Body of pancreas (tissue), 4 donors: ENCODE measurements around the gene DMRTB1. TPM values are rescaled to one million over a fixed set of nuclear protein-coding genes. Genes with fewer than 3 reads are reported as not detected.

Experiments
- ATAC-seq: fragments of 150-250 bp; one replicate; pipeline ENCODE4 v1.9.1; 2016
- DNase-seq, 4 donors: peaks; one replicate each; pipeline ENCODE4 v3.0.0-alpha.2; 2019
- H3K27ac ChIP-seq, 4 donors: fragments of 200-600 bp; sonication (generic); 1 replicate in 3 of 4; 2 replicates in 1 of 4; pipeline versions ENCODE4 v1.5.1 to v1.6.1; 2016 to 2019; ENCODE audit warnings: mild to moderate bottlenecking in 1 of 4, mixed read lengths in 1 of 4, moderate library complexity in 1 of 4
- H3K27me3 ChIP-seq, 2 donors: fragments of 200-600 bp; sonication (generic); one replicate each; pipeline ENCODE4 v1.6.0; 2016; ENCODE audit warnings: mild to moderate bottlenecking in 1 of 2
- H3K36me3 ChIP-seq, 2 donors: fragments of 200-600 bp; sonication (generic); replicated peaks in 1 of 2; 2 replicates each; pipeline ENCODE4 v1.5.1; 2016; ENCODE audit warnings: low read depth in 2 of 2; ENCODE audit not compliant: insufficient read depth in 1 of 2
- H3K4me1 ChIP-seq: fragments of 200-600 bp; sonication (generic); one replicate; pipeline ENCODE4 v1.6.0; 2016
- H3K4me3 ChIP-seq, 2 donors: fragments of 200-600 bp; sonication (generic); 1 replicate in 1 of 2; 2 replicates in 1 of 2; pipeline ENCODE4 v1.5.1; 2016 to 2019
- H3K9me3 ChIP-seq, 3 donors: fragments of 200-600 bp; sonication (generic); 1 replicate in 2 of 3; 2 replicates in 1 of 3; pipeline ENCODE4 v1.5.1; 2016
- CTCF ChIP-seq, 7 experiments: fragments of 450-650 bp in 4 of 7; fragments of 200-600 bp in 3 of 7; sonication (generic) in 3 of 7; IDR thresholded peaks; one replicate each; pipeline ENCODE4 v1.5.1; 2016 to 2019; ENCODE audit warnings: antibody characterized with exemption in 7 of 7
- POLR2A ChIP-seq, 3 donors: fragments of 450-650 bp; IDR thresholded peaks; one replicate each; pipeline ENCODE4 v1.6.1; 2016; ENCODE audit warnings: antibody characterized with exemption in 3 of 3, mild to moderate bottlenecking in 2 of 3
- WGBS, 2 donors: methylation state at CpG; one replicate each; pipeline ENCODE4 v1.1.5; 2017; 5-methylcytosine and 5-hydroxymethylcytosine counted together
- intact Hi-C: fragments of 100-400 bp; cut with DNase I; formaldehyde crosslinking; loops from one replicate; pipeline ENCODE4 v1.15.1; 2023
- total RNA-seq, 2 donors: library from RNA; depleted of rRNA; stranded (reverse); fragments of >200 nt; gene quantifications; one replicate each; pipeline ENCODE4 v1.1.0, GENCODE V29; 2016

The DMRTB1 gene
- total RNA-seq, 2 donors from 2014 or later: not detected

- Histone ChIP-seq H3K9me3 (no peaks in the 10 kb centered on the region), H3K4me1 (peaks cover 13% of the 10 kb centered on the region), H3K4me3 (no peak overlapping the region), H3K27ac (no peak overlapping the region), H3K27me3 (no peaks in the 10 kb centered on the region), H3K36me3 (no peaks in the 10 kb centered on the region)
- ATAC-seq (no peak), DNase-seq (no peak)
- intact Hi-C loops: no loop called here
- 81 to 88% methylated on average over 12 of the region's 12 CpGs for WGBS, 2 donors
- TF ChIP-seq POLR2A (IDR thresholded peaks at IDR 0.05) (no peak), CTCF (IDR thresholded peaks at IDR 0.05) (no peak)
These were observed 43.8 kb upstream of the DMRTB1 start for GRCh38 chr1:53415432-53415831.

- TF ChIP-seq CTCF (IDR thresholded peaks at IDR 0.05) (no peak), POLR2A (IDR thresholded peaks at IDR 0.05) (no peak)
- WGBS, 2 donors: 72 to 80% methylated on average over 4 of the region's 4 CpGs
- DNase-seq (no peak), ATAC-seq (no peak)
- Histone ChIP-seq H3K4me1 (peaks cover 13% of the 10 kb centered on the region), H3K27me3 (no peaks in the 10 kb centered on the region), H3K9me3 (no peaks in the 10 kb centered on the region), H3K4me3 (no peak overlapping the region), H3K27ac (no peak overlapping the region), H3K36me3 (no peaks in the 10 kb centered on the region)
- intact Hi-C loops: no loop called here
These were observed 42.9 kb upstream of the DMRTB1 start for GRCh38 chr1:53416269-53416813.

GRCh38 chr1:53417074-53417511 is 42.1 kb upstream of the DMRTB1 start:
- H3K4me3 ChIP-seq: no peak overlapping the region
- TF ChIP-seq CTCF (IDR thresholded peaks at IDR 0.05) (no peak), POLR2A (IDR thresholded peaks at IDR 0.05) (no peak)
- intact Hi-C loops: no loop called here
- no peaks in the 10 kb centered on the region for H3K9me3 ChIP-seq
- no peak for ATAC-seq
- H3K27ac ChIP-seq: no peak overlapping the region
- no peak for DNase-seq
- H3K4me1 ChIP-seq: peaks cover 13% of the 10 kb centered on the region
- 29 to 35% methylated on average over 9 of the region's 9 CpGs for WGBS, 2 donors
- no peaks in the 10 kb centered on the region for H3K27me3 ChIP-seq
- H3K36me3 ChIP-seq: no peaks in the 10 kb centered on the region

- intact Hi-C loops: no loop called here
- TF ChIP-seq POLR2A (IDR thresholded peaks at IDR 0.05): no peak
- no peak for TF ChIP-seq CTCF (IDR thresholded peaks at IDR 0.05)
- WGBS, 2 donors: 13 to 17% methylated on average over 5 of the region's 5 CpGs
- no peaks in the 10 kb centered on the region for H3K27me3 ChIP-seq
- ATAC-seq (no peak), DNase-seq (no peak)
- no peak overlapping the region for H3K4me3 ChIP-seq
- H3K4me1 ChIP-seq: peaks cover 6% of the 10 kb centered on the region
- H3K27ac ChIP-seq: no peak overlapping the region
- no peaks in the 10 kb centered on the region for H3K9me3 ChIP-seq
- H3K36me3 ChIP-seq: no peaks in the 10 kb centered on the region
These were observed 40.2 kb upstream of the DMRTB1 start for GRCh38 chr1:53419034-53419433.

GRCh38 chr1:53420341-53420740 is 38.9 kb upstream of the DMRTB1 start:
- WGBS, 2 donors: 69 to 82% methylated on average over 2 of the region's 2 CpGs
- DNase-seq: no peak
- no peaks in the 10 kb centered on the region for H3K36me3 ChIP-seq
- no peaks in the 10 kb centered on the region for H3K9me3 ChIP-seq
- H3K4me3 ChIP-seq: no peak overlapping the region
- TF ChIP-seq POLR2A (IDR thresholded peaks at IDR 0.05) (no peak), CTCF (IDR thresholded peaks at IDR 0.05) (no peak)
- H3K4me1 ChIP-seq: peaks cover 6% of the 10 kb centered on the region
- intact Hi-C loops: no loop called here
- no peak for ATAC-seq
- H3K27me3 ChIP-seq: no peaks in the 10 kb centered on the region
- no peak overlapping the region for H3K27ac ChIP-seq
